LNCaP clone FGC (cell line): ENCODE data around the gene MACO1.

Experiments
- DNase-seq: peaks from one replicate; pipeline ENCODE4 v3.0.0-alpha.2; 2011; ENCODE audit warnings: low read depth
- H3K4me3 ChIP-seq: 2 replicates; pipeline ENCODE4 v1.5.1; 2011; ENCODE audit warnings: mild to moderate bottlenecking, low read depth, low read length, control low read depth
- CTCF ChIP-seq: IDR thresholded peaks from 2 replicates; pipeline ENCODE4 v1.5.1; 2012; ENCODE audit warnings: mild to moderate bottlenecking; ENCODE audit not compliant: control insufficient read depth, insufficient read depth; ENCODE audit errors: extremely low read depth

The MACO1 gene

GRCh38 chr1:25427696-25428095, 3.0 kb upstream of the MACO1 start:
- H3K4me3 ChIP-seq = no peak overlapping the region
- no peak for DNase-seq
- TF ChIP-seq CTCF = no peak

- H3K4me3 ChIP-seq = no peak overlapping the region
- TF ChIP-seq CTCF = no peak
- DNase-seq = no peak
Measured at GRCh38 chr1:25428475-25429166, 2.1 kb upstream of the MACO1 start.

GRCh38 chr1:25430967-25431881, 527 bp downstream of the MACO1 start:
- DNase-seq = no peak
- TF ChIP-seq CTCF = no peak

GRCh38 chr1:25431955-25432719, 1.4 kb downstream of the MACO1 start:
- TF ChIP-seq CTCF = no peak
- no peak for DNase-seq
- peak overlapping the region; percentile 64 for H3K4me3 ChIP-seq

More at GRCh38 chr1:25430967-25431881, 527 bp downstream of the MACO1 start:
- H3K4me3 ChIP-seq = peak overlapping the region; percentile 64

GRCh38 chr1:25432749-25433388, 2.2 kb downstream of the MACO1 start:
- no peak for TF ChIP-seq CTCF

More at GRCh38 chr1:25432749-25433388, 2.2 kb downstream of the MACO1 start:
- DNase-seq = no peak
- H3K4me3 ChIP-seq = no peak overlapping the region
